ENCODE data around the gene SSBP1. TPM values are rescaled to one million over a fixed set of nuclear protein-coding genes. Genes with fewer than 3 reads are reported as not detected.
A peak's percentile ranks its signal among the peaks of the same experiment; 100 is the strongest.

Gene SSBP1
- total RNA-seq, 1 experiment from 2014 or later: 269 TPM

- no peak for ATAC-seq
- H3F3A ChIP-seq (ENCODE audit: low read length, unreplicated experiment): no peaks in the 10 kb centered on the region
- intact Hi-C loops (cut with micrococcal nuclease): no loop called here
- H3K36me3 ChIP-seq (ENCODE audit: low read depth, low read length): no peaks in the 10 kb centered on the region
- H3K27me3 ChIP-seq (ENCODE audit: low read length): no peaks in the 10 kb centered on the region
- H3K9me2 ChIP-seq (replicated peaks; ENCODE audit: low read length): no peaks in the 10 kb centered on the region
- no peak for DNase-seq
- BruUV-seq (replicated peaks): no TSS peak
- ChIA-PET POLR2A (ENCODE audit: unreplicated experiment) (interaction anchor here (1.5 kb wide), 1 partner anchor 35 kb away, joined by 10 read pairs; the partner anchor contains the start of gene SSBP1), CTCF (interaction anchor here (0.7 to 1.1 kb wide), 2 partner anchors 35 to 48 kb away, joined by 3 to 5 read pairs; partner anchors contain the start of gene SSBP1)
- H3K4me2 ChIP-seq (ENCODE audit: low read length): peak overlapping the region; percentile 94
- peaks cover 29% of the 10 kb centered on the region for H3K79me2 ChIP-seq (ENCODE audit: low read length)
- peaks cover 48% of the 10 kb centered on the region for H3K4me1 ChIP-seq (ENCODE audit: insufficient read depth, low read length)
- TF ChIP-seq CTCF (conservative IDR thresholded peaks at IDR 0.05; ENCODE audit: low read depth, low read length) (no peak), EZH2 (IDR thresholded peaks at IDR 0.05; ENCODE audit: low read length, unreplicated experiment) (no peak), EZH2phosphoT487 (IDR thresholded peaks at IDR 0.05; ENCODE audit: borderline replicate concordance, low read length) (no peak)
- H2AFZ ChIP-seq (ENCODE audit: low read length): peak overlapping the region; percentile 81
- H3K9ac ChIP-seq (ENCODE audit: low read length): no peak overlapping the region
- H3K9me3 ChIP-seq (ENCODE audit: low read length): no peaks in the 10 kb centered on the region
- H4K20me1 ChIP-seq (ENCODE audit: low read length): no peaks in the 10 kb centered on the region
- peak overlapping the region; percentile 71 for H3K4me3 ChIP-seq (ENCODE audit: low read length)
- H3K27ac ChIP-seq (ENCODE audit: low read length): no peak overlapping the region
Observed at GRCh38 chr7:141702892-141703291, 35.3 kb upstream of the SSBP1 start.

- Histone ChIP-seq H3K9ac (ENCODE audit: low read length) (no peak overlapping the region), H2AFZ (ENCODE audit: low read length) (no peak overlapping the region), H3K9me2 (replicated peaks; ENCODE audit: low read length) (no peaks in the 10 kb centered on the region), H4K20me1 (ENCODE audit: low read length) (no peaks in the 10 kb centered on the region), H3K27ac (ENCODE audit: low read length) (peak overlapping the region; percentile 57), H3K36me3 (ENCODE audit: low read depth, low read length) (no peaks in the 10 kb centered on the region), H3K27me3 (ENCODE audit: low read length) (no peaks in the 10 kb centered on the region), H3K4me3 (ENCODE audit: low read length) (no peak overlapping the region; the same call in 1 of the 2 replicates), H3F3A (ENCODE audit: low read length, unreplicated experiment) (no peaks in the 10 kb centered on the region), H3K9me3 (ENCODE audit: low read length) (no peaks in the 10 kb centered on the region), H3K4me1 (ENCODE audit: insufficient read depth, low read length) (peaks cover 36% of the 10 kb centered on the region), H3K79me2 (ENCODE audit: low read length) (peaks cover 17% of the 10 kb centered on the region), H3K4me2 (ENCODE audit: low read length) (peak overlapping the region; percentile 71)
- intact Hi-C loops (cut with micrococcal nuclease): no loop called here
- ATAC-seq (no peak), DNase-seq (peak; percentile 25)
- CTCF ChIA-PET: no interaction called here
- POLR2A ChIA-PET (ENCODE audit: unreplicated experiment): no interaction called here
- TF ChIP-seq EZH2 (IDR thresholded peaks at IDR 0.05; ENCODE audit: low read length, unreplicated experiment): no peak
- no peak for TF ChIP-seq CTCF (conservative IDR thresholded peaks at IDR 0.05; ENCODE audit: low read depth, low read length)
- no peak for TF ChIP-seq EZH2phosphoT487 (IDR thresholded peaks at IDR 0.05; ENCODE audit: borderline replicate concordance, low read length)
- BruUV-seq (replicated peaks): no TSS peak
Observed at GRCh38 chr7:141704112-141704511, 34.0 kb upstream of the SSBP1 start.

GRCh38 chr7:141704741-141705140, 33.4 kb upstream of the SSBP1 start:
- ChIA-PET CTCF (no interaction called here), POLR2A (ENCODE audit: unreplicated experiment) (no interaction called here)
- no peak overlapping the region for H3K9ac ChIP-seq (ENCODE audit: low read length)
- DNase-seq (peak; percentile 61), ATAC-seq (peak; percentile 26)
- no peaks in the 10 kb centered on the region for H4K20me1 ChIP-seq (ENCODE audit: low read length)
- H3K9me2 ChIP-seq (replicated peaks; ENCODE audit: low read length): no peaks in the 10 kb centered on the region
- no peaks in the 10 kb centered on the region for H3K9me3 ChIP-seq (ENCODE audit: low read length)
- BruUV-seq (replicated peaks): no TSS peak
- H3K79me2 ChIP-seq (ENCODE audit: low read length): peaks cover 13% of the 10 kb centered on the region
- no peaks in the 10 kb centered on the region for H3F3A ChIP-seq (ENCODE audit: low read length, unreplicated experiment)
- intact Hi-C loops (cut with micrococcal nuclease): no loop called here
- peaks cover 36% of the 10 kb centered on the region for H3K4me1 ChIP-seq (ENCODE audit: insufficient read depth, low read length)
- H3K36me3 ChIP-seq (ENCODE audit: low read depth, low read length): no peaks in the 10 kb centered on the region
- peak overlapping the region; percentile 57 for H3K27ac ChIP-seq (ENCODE audit: low read length)
- H3K27me3 ChIP-seq (ENCODE audit: low read length): no peaks in the 10 kb centered on the region
- H3K4me3 ChIP-seq (ENCODE audit: low read length): no peak overlapping the region; the same call in 1 of the 2 replicates
- H3K4me2 ChIP-seq (ENCODE audit: low read length): peak overlapping the region; percentile 71
- H2AFZ ChIP-seq (ENCODE audit: low read length): peak overlapping the region; percentile 39; the same call in 1 of the 2 replicates
- TF ChIP-seq EZH2 (IDR thresholded peaks at IDR 0.05; ENCODE audit: low read length, unreplicated experiment) (no peak), CTCF (conservative IDR thresholded peaks at IDR 0.05; ENCODE audit: low read depth, low read length) (no peak), EZH2phosphoT487 (IDR thresholded peaks at IDR 0.05; ENCODE audit: borderline replicate concordance, low read length) (no peak)
